Upper lobe of left lung (tissue), 4 donors: Measurements from ENCODE around the gene ACKR2.

Source experiments
- CTCF ChIP-seq, 6 experiments: fragments of 450-650 bp in 4 of 6; fragments of 200-600 bp in 2 of 6; sonication (generic) in 2 of 6; IDR thresholded peaks; one replicate each; pipeline ENCODE4 v1.5.1; 2016 to 2019; ENCODE audit warnings: antibody characterized with exemption in 6 of 6
- POLR2A ChIP-seq, 4 donors: fragments of 450-650 bp; IDR thresholded peaks; one replicate each; pipeline ENCODE4 v1.5.1; 2016 to 2017; ENCODE audit warnings: antibody characterized with exemption in 4 of 4, mild to moderate bottlenecking in 2 of 4

- TF ChIP-seq CTCF (IDR thresholded peaks at IDR 0.05) (no peak), POLR2A (IDR thresholded peaks at IDR 0.05) (no peak)
Measured at GRCh38 chr3:42843713-42844411, 34.6 kb downstream of the ACKR2 start.
